Measurements from ENCODE around the gene ITPR2.
"Not testable (repeated sequence)": the region's sequence is repeated elsewhere in the genome, so short reads cannot be mapped to it uniquely, and the experiment has no call there.

ITPR2 gene

GRCh38 chr12:26698186-26698585, 134.8 kb downstream of the ITPR2 start:
- DNase-seq = no peak

GRCh38 chr12:26697217-26697616, 135.8 kb downstream of the ITPR2 start:
- no peak for DNase-seq

- no peak for DNase-seq
These were observed 136.3 kb downstream of the ITPR2 start for GRCh38 chr12:26696613-26697092.

- no peak for DNase-seq
These were observed 136.9 kb downstream of the ITPR2 start for GRCh38 chr12:26696048-26696612.

GRCh38 chr12:26694402-26694801, 138.6 kb downstream of the ITPR2 start:
- no peak for DNase-seq

GRCh38 chr12:26692407-26692806, 140.6 kb downstream of the ITPR2 start:
- DNase-seq = no peak

GRCh38 chr12:26691234-26691970, 141.6 kb downstream of the ITPR2 start:
- no peak for DNase-seq

- DNase-seq = no peak
These were observed 142.4 kb downstream of the ITPR2 start for GRCh38 chr12:26690601-26691000.

GRCh38 chr12:26689281-26689841, 143.6 kb downstream of the ITPR2 start:
- no peak for DNase-seq

- DNase-seq = no peak
These were observed 144.6 kb downstream of the ITPR2 start for GRCh38 chr12:26688344-26688904.

GRCh38 chr12:26686408-26686807, 146.6 kb downstream of the ITPR2 start:
- no peak for DNase-seq

GRCh38 chr12:26684101-26684500, 148.9 kb downstream of the ITPR2 start:
- no peak for DNase-seq

GRCh38 chr12:26683443-26683842, 149.6 kb downstream of the ITPR2 start:
- no peak for DNase-seq

GRCh38 chr12:26680727-26681455, 152.1 kb downstream of the ITPR2 start:
- DNase-seq = no peak

- no peak for DNase-seq
These were observed 154.0 kb downstream of the ITPR2 start for GRCh38 chr12:26678697-26679660.

GRCh38 chr12:26671487-26671886, 161.5 kb downstream of the ITPR2 start:
- not testable (repeated sequence) for DNase-seq

GRCh38 chr12:26668847-26669246, 164.1 kb downstream of the ITPR2 start:
- no peak for DNase-seq

GRCh38 chr12:26668230-26668629, 164.8 kb downstream of the ITPR2 start:
- DNase-seq = no peak

GRCh38 chr12:26666286-26666685, 166.7 kb downstream of the ITPR2 start:
- DNase-seq = no peak

GRCh38 chr12:26661399-26661798, 171.6 kb downstream of the ITPR2 start:
- no peak for DNase-seq

- DNase-seq = no peak
These were observed 173.1 kb downstream of the ITPR2 start for GRCh38 chr12:26659930-26660329.

GRCh38 chr12:26658991-26659390, 174.0 kb downstream of the ITPR2 start:
- DNase-seq = no peak

Data from CD4-positive, alpha-beta T cell treated with Interleukin-4 for 4 hours (primary cell).